Mesodermal cell (in vitro differentiated cells): ENCODE measurements around the gene EPS8.

Experiments used
- H3K27ac ChIP-seq: 2 replicates; pipeline ENCODE4 v1.7.0; 2013; ENCODE audit warnings: mild to moderate bottlenecking, low read depth, low read length, moderate library complexity; ENCODE audit not compliant: severe bottlenecking
- H3K36me3 ChIP-seq: 2 replicates; pipeline ENCODE4 v1.7.1; 2013; ENCODE audit warnings: mild to moderate bottlenecking, low read length, moderate library complexity; ENCODE audit not compliant: control insufficient read depth, insufficient read depth
- H3K4me1 ChIP-seq: one replicate; pipeline ENCODE4 v1.7.1; 2013; ENCODE audit warnings: mild to moderate bottlenecking, low read length; ENCODE audit not compliant: insufficient read depth, control insufficient read depth, poor library complexity, severe bottlenecking
- H3K4me3 ChIP-seq: 2 replicates; pipeline ENCODE4 v1.7.0; 2013; ENCODE audit warnings: low read length, control low read depth, mild to moderate bottlenecking; ENCODE audit not compliant: insufficient read depth, poor library complexity, severe bottlenecking; ENCODE audit errors: extremely low read depth
- H3K9me3 ChIP-seq: 2 replicates; pipeline ENCODE4 v1.7.1; 2013; ENCODE audit warnings: mild to moderate bottlenecking, low read length, moderate library complexity; ENCODE audit not compliant: control insufficient read depth
- WGBS, 2 experiments: methylation state at CpG; one replicate each; pipeline ENCODE4 v1.1.5; 2013; ENCODE audit warnings: missing lambda C conversion rate in 2 of 2; ENCODE audit not compliant: insufficient coverage in 2 of 2; 5-methylcytosine and 5-hydroxymethylcytosine counted together

The EPS8 gene

GRCh38 chr12:15717940-15718567 lies 71.1 kb downstream of the EPS8 start:
- WGBS, 2 experiments: no CpG with 5 or more reads among the region's 1 CpG
- H3K4me1 ChIP-seq: no peaks in the 10 kb centered on the region

GRCh38 chr12:15716581-15716980 lies 72.6 kb downstream of the EPS8 start:
- Histone ChIP-seq H3K36me3 (no peaks in the 10 kb centered on the region), H3K4me1 (no peaks in the 10 kb centered on the region), H3K9me3 (no peaks in the 10 kb centered on the region), H3K27ac (no peak overlapping the region), H3K4me3 (no peak overlapping the region)
- 95 to 100% methylated on average over 2 of the region's 2 CpGs for WGBS, 2 experiments

More at GRCh38 chr12:15717940-15718567, 71.1 kb downstream of the EPS8 start:
- Histone ChIP-seq H3K36me3 (no peaks in the 10 kb centered on the region), H3K9me3 (no peaks in the 10 kb centered on the region), H3K4me3 (no peak overlapping the region), H3K27ac (no peak overlapping the region)

- Histone ChIP-seq H3K9me3 (no peaks in the 10 kb centered on the region), H3K4me3 (no peak overlapping the region), H3K36me3 (no peaks in the 10 kb centered on the region), H3K4me1 (no peaks in the 10 kb centered on the region), H3K27ac (no peak overlapping the region)
- WGBS, 2 experiments: 100% methylated on average over 1 of the region's 2 CpGs; no CpG with 5 or more reads in 1 of the 2 experiments
Measured at GRCh38 chr12:15714256-15714655, 74.9 kb downstream of the EPS8 start.

GRCh38 chr12:15712823-15713660 lies 76.1 kb downstream of the EPS8 start:
- no peaks in the 10 kb centered on the region for H3K36me3 ChIP-seq
- H3K27ac ChIP-seq: no peak overlapping the region
- no peak overlapping the region for H3K4me3 ChIP-seq
- WGBS, 2 experiments: 91 to 96% methylated on average over 2 to 4 of the region's 8 CpGs
- no peaks in the 10 kb centered on the region for H3K4me1 ChIP-seq
- no peaks in the 10 kb centered on the region for H3K9me3 ChIP-seq

GRCh38 chr12:15712160-15712559 lies 77.0 kb downstream of the EPS8 start:
- Histone ChIP-seq H3K4me3 (no peak overlapping the region), H3K36me3 (no peaks in the 10 kb centered on the region), H3K4me1 (no peaks in the 10 kb centered on the region), H3K27ac (no peak overlapping the region), H3K9me3 (no peaks in the 10 kb centered on the region)
- no CpG with 5 or more reads among the region's 1 CpG for WGBS, 2 experiments

GRCh38 chr12:15710860-15711510 lies 78.2 kb downstream of the EPS8 start:
- WGBS, 2 experiments: 100% methylated on average over 1 to 2 of the region's 4 CpGs

GRCh38 chr12:15709551-15709950 lies 79.6 kb downstream of the EPS8 start:
- peak overlapping the region; percentile 19 for H3K27ac ChIP-seq
- H3K36me3 ChIP-seq: no peaks in the 10 kb centered on the region
- H3K4me1 ChIP-seq: no peaks in the 10 kb centered on the region
- WGBS, 2 experiments: 76 to 97% methylated on average over 3 to 6 of the region's 6 CpGs
- H3K9me3 ChIP-seq: no peaks in the 10 kb centered on the region
- no peak overlapping the region for H3K4me3 ChIP-seq

More at GRCh38 chr12:15710860-15711510, 78.2 kb downstream of the EPS8 start:
- no peaks in the 10 kb centered on the region for H3K36me3 ChIP-seq
- H3K4me1 ChIP-seq: no peaks in the 10 kb centered on the region
- no peak overlapping the region for H3K4me3 ChIP-seq
- no peaks in the 10 kb centered on the region for H3K9me3 ChIP-seq
- H3K27ac ChIP-seq: no peak overlapping the region

- Histone ChIP-seq H3K9me3 (no peaks in the 10 kb centered on the region), H3K36me3 (no peaks in the 10 kb centered on the region), H3K4me3 (no peak overlapping the region), H3K4me1 (no peaks in the 10 kb centered on the region), H3K27ac (no peak overlapping the region)
- WGBS, 2 experiments: no CpG with 5 or more reads among the region's 2 CpGs
Measured at GRCh38 chr12:15708396-15709076, 80.7 kb downstream of the EPS8 start.

GRCh38 chr12:15707516-15708199 lies 81.5 kb downstream of the EPS8 start:
- WGBS, 2 experiments: 83% methylated on average over 1 of the region's 6 CpGs; no CpG with 5 or more reads in 1 of the 2 experiments
- H3K36me3 ChIP-seq: no peaks in the 10 kb centered on the region
- H3K27ac ChIP-seq: no peak overlapping the region
- no peak overlapping the region for H3K4me3 ChIP-seq
- H3K9me3 ChIP-seq: no peaks in the 10 kb centered on the region
- H3K4me1 ChIP-seq: no peaks in the 10 kb centered on the region
